ENCODE measurements around the gene DST. TPM values are rescaled to one million over a fixed set of nuclear protein-coding genes. Genes with fewer than 3 reads are reported as not detected.

The DST gene
- total RNA-seq, 2 donors from 2014 or later, result 101 to 113 TPM

GRCh38 chr6:56572788-56573471, 69.8 kb downstream of the DST start:
- Mint-ChIP-seq H3K27me3 (ENCODE audit: insufficient read depth) (no peaks in the 10 kb centered on the region), H3K9me3 (no peaks in the 10 kb centered on the region), H3K4me1 (peaks cover 3% of the 10 kb centered on the region), H3K27ac (no peak overlapping the region), H3K4me3 (no peak overlapping the region), H3K36me3 (ENCODE audit: low read depth) (peaks cover 30% of the 10 kb centered on the region)
- Histone ChIP-seq H3K9ac (ENCODE audit: extremely low read depth, low read length, poor library complexity, severe bottlenecking) (no peak overlapping the region), H3K36me3 (ENCODE audit: control insufficient read depth, insufficient read depth, low read length) (peaks cover 46% of the 10 kb centered on the region), H3K4me1 (ENCODE audit: control insufficient read depth, insufficient read depth, low read length) (no peaks in the 10 kb centered on the region), H3K9me3 (ENCODE audit: control insufficient read depth, low read length) (peaks cover 15% of the 10 kb centered on the region), H3K27me3 (ENCODE audit: control insufficient read depth, insufficient read depth, low read length, poor library complexity, severe bottlenecking) (no peaks in the 10 kb centered on the region), H3K4me3 (ENCODE audit: low read length) (no peak overlapping the region), H3K27ac (ENCODE audit: low read depth, low read length) (no peak overlapping the region)
- 84% methylated on average over 3 of the region's 3 CpGs; no CpG with 5 or more reads in 1 of the 2 experiments for WGBS, 2 experiments (ENCODE audit: insufficient coverage in 1 of 2, insufficient read length in 1 of 2)
- no peak for TF ChIP-seq CTCF (conservative IDR thresholded peaks at IDR 0.05)
- no peak for DNase-seq

GRCh38 chr6:56571605-56572004, 71.1 kb downstream of the DST start:
- Histone ChIP-seq H3K4me3 (ENCODE audit: low read length) (no peak overlapping the region), H3K27me3 (ENCODE audit: control insufficient read depth, insufficient read depth, low read length, poor library complexity, severe bottlenecking) (no peaks in the 10 kb centered on the region), H3K9ac (ENCODE audit: extremely low read depth, low read length, poor library complexity, severe bottlenecking) (no peak overlapping the region), H3K36me3 (ENCODE audit: control insufficient read depth, insufficient read depth, low read length) (peaks cover 46% of the 10 kb centered on the region), H3K27ac (ENCODE audit: low read depth, low read length) (no peak overlapping the region), H3K9me3 (ENCODE audit: control insufficient read depth, low read length) (peaks cover 15% of the 10 kb centered on the region), H3K4me1 (ENCODE audit: control insufficient read depth, insufficient read depth, low read length) (no peaks in the 10 kb centered on the region)
- no peaks in the 10 kb centered on the region for H3K27me3 Mint-ChIP-seq (ENCODE audit: insufficient read depth)
- H3K36me3 Mint-ChIP-seq (ENCODE audit: low read depth), result peaks cover 32% of the 10 kb centered on the region
- no peak for TF ChIP-seq CTCF (conservative IDR thresholded peaks at IDR 0.05)
- H3K27ac Mint-ChIP-seq, result no peak overlapping the region
- no peaks in the 10 kb centered on the region for H3K9me3 Mint-ChIP-seq
- peaks cover 3% of the 10 kb centered on the region for H3K4me1 Mint-ChIP-seq
- no peak for DNase-seq
- H3K4me3 Mint-ChIP-seq, result no peak overlapping the region
- 88 to 96% methylated on average over 2 to 3 of the region's 4 CpGs for WGBS, 2 experiments (ENCODE audit: insufficient coverage in 1 of 2, insufficient read length in 1 of 2)

- no peak overlapping the region for H3K27ac ChIP-seq (ENCODE audit: low read depth, low read length)
- H3K4me3 ChIP-seq (ENCODE audit: low read length), result no peak overlapping the region
- H3K4me1 ChIP-seq (ENCODE audit: control insufficient read depth, insufficient read depth, low read length), result no peaks in the 10 kb centered on the region
- no peaks in the 10 kb centered on the region for H3K27me3 Mint-ChIP-seq (ENCODE audit: insufficient read depth)
- H3K9ac ChIP-seq (ENCODE audit: extremely low read depth, low read length, poor library complexity, severe bottlenecking), result no peak overlapping the region
- H3K9me3 Mint-ChIP-seq, result no peaks in the 10 kb centered on the region
- peaks cover 39% of the 10 kb centered on the region for H3K36me3 ChIP-seq (ENCODE audit: control insufficient read depth, insufficient read depth, low read length)
- H3K27me3 ChIP-seq (ENCODE audit: control insufficient read depth, insufficient read depth, low read length, poor library complexity, severe bottlenecking), result no peaks in the 10 kb centered on the region
- H3K4me3 Mint-ChIP-seq, result no peak overlapping the region
- H3K4me1 Mint-ChIP-seq, result peaks cover 3% of the 10 kb centered on the region
- 79 to 87% methylated on average over 6 to 8 of the region's 8 CpGs for WGBS, 2 experiments (ENCODE audit: insufficient coverage in 1 of 2, insufficient read length in 1 of 2)
- H3K36me3 Mint-ChIP-seq (ENCODE audit: low read depth), result peaks cover 33% of the 10 kb centered on the region
- no peak overlapping the region for H3K27ac Mint-ChIP-seq
- no peak for DNase-seq
- peak; percentile 71 for TF ChIP-seq CTCF (conservative IDR thresholded peaks at IDR 0.05)
- H3K9me3 ChIP-seq (ENCODE audit: control insufficient read depth, low read length), result peaks cover 15% of the 10 kb centered on the region
Observed at GRCh38 chr6:56570413-56571359, 72.0 kb downstream of the DST start.

Data from endodermal cell (in vitro differentiated cells).